ENCODE measurements around the gene KRTAP5-9. TPM values are rescaled to one million over a fixed set of nuclear protein-coding genes. Genes with fewer than 3 reads are reported as not detected.
A peak's percentile ranks its signal among the peaks of the same experiment; 100 is the strongest.
"Not testable (repeated sequence)": the region's sequence is repeated elsewhere in the genome, so short reads cannot be mapped to it uniquely, and the experiment has no call there.

The KRTAP5-9 gene
- total RNA-seq, 1 donor, result 0.27 TPM

- no peak for DNase-seq (ENCODE audit: low read depth in 2 of 3, low spot score in 2 of 3)
Observed at GRCh38 chr11:71557257-71557656, 9.0 kb downstream of the KRTAP5-9 start.

GRCh38 chr11:71558996-71559395, 10.8 kb downstream of the KRTAP5-9 start:
- no peak for DNase-seq (ENCODE audit: low read depth in 2 of 3, low spot score in 2 of 3)

GRCh38 chr11:71562120-71562519, 13.9 kb downstream of the KRTAP5-9 start:
- no peak for DNase-seq (ENCODE audit: low read depth in 2 of 3, low spot score in 2 of 3)

- peak in 2 of 3 donors; percentile 52 to 75 for DNase-seq (ENCODE audit: low read depth in 2 of 3, low spot score in 2 of 3)
Observed at GRCh38 chr11:71563406-71563805, 15.2 kb downstream of the KRTAP5-9 start.

GRCh38 chr11:71564430-71564829, 16.2 kb downstream of the KRTAP5-9 start:
- no peak for DNase-seq (ENCODE audit: low read depth in 2 of 3, low spot score in 2 of 3)

GRCh38 chr11:71565263-71565662, 17.0 kb downstream of the KRTAP5-9 start, which contains the start of gene KRTAP5-10:
KRTAP5-10 (plus strand) TSS chr11:71565563; CDS start chr11:71565588, 25 bp downstream.
- DNase-seq (ENCODE audit: low read depth in 2 of 3, low spot score in 2 of 3), result no peak

GRCh38 chr11:71566081-71566620, 17.9 kb downstream of the KRTAP5-9 start:
- no peak for DNase-seq (ENCODE audit: low read depth in 2 of 3, low spot score in 2 of 3)

- not testable (repeated sequence) for DNase-seq (ENCODE audit: low read depth in 2 of 3, low spot score in 2 of 3)
Observed at GRCh38 chr11:71566626-71567599, 18.7 kb downstream of the KRTAP5-9 start.

GRCh38 chr11:71567633-71568032, 19.4 kb downstream of the KRTAP5-9 start:
- not testable (repeated sequence) for DNase-seq (ENCODE audit: low read depth in 2 of 3, low spot score in 2 of 3)

GRCh38 chr11:71568704-71569349, 20.6 kb downstream of the KRTAP5-9 start:
- DNase-seq (ENCODE audit: low read depth in 2 of 3, low spot score in 2 of 3), result no peak

- DNase-seq (ENCODE audit: low read depth in 2 of 3, low spot score in 2 of 3), result not testable (repeated sequence)
Observed at GRCh38 chr11:71571101-71571850, 23.1 kb downstream of the KRTAP5-9 start.

- DNase-seq (ENCODE audit: low read depth in 2 of 3, low spot score in 2 of 3), result no peak
Observed at GRCh38 chr11:71572811-71573210, 24.6 kb downstream of the KRTAP5-9 start.

GRCh38 chr11:71574418-71574817, 26.2 kb downstream of the KRTAP5-9 start:
- no peak for DNase-seq (ENCODE audit: low read depth in 2 of 3, low spot score in 2 of 3)

- DNase-seq (ENCODE audit: low read depth in 2 of 3, low spot score in 2 of 3), result no peak
Observed at GRCh38 chr11:71575723-71576424, 27.7 kb downstream of the KRTAP5-9 start.

- DNase-seq (ENCODE audit: low read depth in 2 of 3, low spot score in 2 of 3), result not testable (repeated sequence)
Observed at GRCh38 chr11:71576688-71577465, 28.7 kb downstream of the KRTAP5-9 start.

- no peak for DNase-seq (ENCODE audit: low read depth in 2 of 3, low spot score in 2 of 3)
Observed at GRCh38 chr11:71577469-71578004, 29.3 kb downstream of the KRTAP5-9 start.

- DNase-seq (ENCODE audit: low read depth in 2 of 3, low spot score in 2 of 3), result not testable (repeated sequence)
Observed at GRCh38 chr11:71579513-71579912, 31.3 kb downstream of the KRTAP5-9 start.

GRCh38 chr11:71580057-71581003, 32.1 kb downstream of the KRTAP5-9 start:
- peak in 2 of 3 donors; percentile 22 to 50 for DNase-seq (ENCODE audit: low read depth in 2 of 3, low spot score in 2 of 3)

Measured in hematopoietic multipotent progenitor cell (in vitro differentiated cells).